Activated naive CD4-positive, alpha-beta T cell treated with anti-CD3 and anti-CD28 coated beads, Interleukin-2, amount 10 ng/mL, durations not matched to agents 7 days and 5 days (primary cell): ENCODE measurements around the gene ZNF730.
"Not testable (repeated sequence)": the region's sequence is repeated elsewhere in the genome, so short reads cannot be mapped to it uniquely, and the experiment has no call there.

Experiments
- CTCF ChIA-PET: fragments of 350-600 bp; sonication (Branson Sonifier 250); formaldehyde crosslinking; loops from one replicate; lab custom pipeline; 2021; ENCODE audit warnings: antibody characterized with exemption; lab: Charles Lee
- DNase-seq: peaks from one replicate; pipeline ENCODE4 v3.0.0-alpha.2; 2020
- H3K27ac Mint-ChIP-seq: one replicate; pipeline ENCODE4 v1.8.0; 2021; ENCODE audit warnings: mild to moderate bottlenecking, moderate library complexity, mixed read lengths
- H3K27me3 Mint-ChIP-seq: one replicate; pipeline ENCODE4 v1.8.0; 2021; ENCODE audit warnings: mild to moderate bottlenecking, mixed read lengths
- H3K36me3 Mint-ChIP-seq: one replicate; pipeline ENCODE4 v1.8.0; 2021; ENCODE audit warnings: mixed read lengths
- H3K4me1 Mint-ChIP-seq: one replicate; pipeline ENCODE4 v1.8.0; 2021; ENCODE audit warnings: mixed read lengths
- H3K4me3 Mint-ChIP-seq: one replicate; pipeline ENCODE4 v1.8.0; 2021; ENCODE audit warnings: mild to moderate bottlenecking, moderate library complexity, mixed read lengths
- H3K9me3 Mint-ChIP-seq: one replicate; pipeline ENCODE4 v1.8.0; 2021; ENCODE audit warnings: mixed read lengths

The ZNF730 gene

GRCh38 chr19:23116802-23117571 lies at the start of gene ZNF730:
ZNF730 (plus strand) TSS chr19:23117025; CDS start chr19:23117174, 149 bp downstream.
- H3K27me3 Mint-ChIP-seq, result peaks cover 12% of the 10 kb centered on the region
- no peaks in the 10 kb centered on the region for H3K36me3 Mint-ChIP-seq
- peak; percentile 49 for DNase-seq
- CTCF ChIA-PET, result no interaction called here
- peaks cover 34% of the 10 kb centered on the region for H3K9me3 Mint-ChIP-seq
- peak within 1 kb of the TSS; percentile 60 for H3K4me3 Mint-ChIP-seq
- peaks cover 2% of the 10 kb centered on the region for H3K4me1 Mint-ChIP-seq
- no peak within 1 kb of the TSS for H3K27ac Mint-ChIP-seq

- DNase-seq, result peak; percentile 20
- Mint-ChIP-seq H3K36me3 (no peaks in the 10 kb centered on the region), H3K4me1 (no peaks in the 10 kb centered on the region), H3K27me3 (peaks cover 12% of the 10 kb centered on the region), H3K9me3 (peaks cover 53% of the 10 kb centered on the region), H3K27ac (no peak overlapping the region), H3K4me3 (no peak overlapping the region)
- CTCF ChIA-PET, result no interaction called here
These were observed 46.3 kb upstream of the ZNF730 start for GRCh38 chr19:23070353-23071146.

- peaks cover 53% of the 10 kb centered on the region for H3K9me3 Mint-ChIP-seq
- no peaks in the 10 kb centered on the region for H3K4me1 Mint-ChIP-seq
- no peak for DNase-seq
- no peak overlapping the region for H3K27ac Mint-ChIP-seq
- H3K27me3 Mint-ChIP-seq, result peaks cover 12% of the 10 kb centered on the region
- no peaks in the 10 kb centered on the region for H3K36me3 Mint-ChIP-seq
- CTCF ChIA-PET, result no interaction called here
- H3K4me3 Mint-ChIP-seq, result no peak overlapping the region
These were observed 45.7 kb upstream of the ZNF730 start for GRCh38 chr19:23071147-23071511.

- DNase-seq, result no peak
- CTCF ChIA-PET, result no interaction called here
- no peak overlapping the region for H3K4me3 Mint-ChIP-seq
- no peak overlapping the region for H3K27ac Mint-ChIP-seq
- H3K27me3 Mint-ChIP-seq, result peaks cover 12% of the 10 kb centered on the region
- H3K9me3 Mint-ChIP-seq, result peaks cover 34% of the 10 kb centered on the region
- no peaks in the 10 kb centered on the region for H3K4me1 Mint-ChIP-seq
- H3K36me3 Mint-ChIP-seq, result no peaks in the 10 kb centered on the region
These were observed 41.6 kb upstream of the ZNF730 start for GRCh38 chr19:23075031-23075733.

GRCh38 chr19:23077776-23078175 lies 39.0 kb upstream of the ZNF730 start:
- H3K27ac Mint-ChIP-seq, H3K4me3 Mint-ChIP-seq, H3K27me3 Mint-ChIP-seq, H3K36me3 Mint-ChIP-seq, DNase-seq, CTCF ChIA-PET, H3K4me1 Mint-ChIP-seq: not testable (repeated sequence)
- peaks cover 27% of the 10 kb centered on the region for H3K9me3 Mint-ChIP-seq

GRCh38 chr19:23093832-23094231 lies 23.0 kb upstream of the ZNF730 start:
- Mint-ChIP-seq H3K4me3 (no peak overlapping the region), H3K4me1 (no peaks in the 10 kb centered on the region), H3K27ac (no peak overlapping the region), H3K27me3 (no peaks in the 10 kb centered on the region), H3K36me3 (peaks cover 2% of the 10 kb centered on the region), H3K9me3 (peaks cover 74% of the 10 kb centered on the region)
- DNase-seq, result no peak
- CTCF ChIA-PET, result no interaction called here

- Mint-ChIP-seq H3K27ac (no peak overlapping the region), H3K9me3 (peaks cover 77% of the 10 kb centered on the region), H3K4me1 (no peaks in the 10 kb centered on the region), H3K4me3 (no peak overlapping the region), H3K36me3 (peaks cover 2% of the 10 kb centered on the region), H3K27me3 (no peaks in the 10 kb centered on the region)
- DNase-seq, result no peak
- CTCF ChIA-PET, result no interaction called here
These were observed 21.4 kb upstream of the ZNF730 start for GRCh38 chr19:23095418-23095817.

GRCh38 chr19:23098286-23098685 lies 18.5 kb upstream of the ZNF730 start:
- H3K27ac Mint-ChIP-seq, result no peak overlapping the region
- DNase-seq, result no peak
- H3K9me3 Mint-ChIP-seq, result peaks cover 80% of the 10 kb centered on the region
- H3K36me3 Mint-ChIP-seq, result no peaks in the 10 kb centered on the region
- H3K4me3 Mint-ChIP-seq, result no peak overlapping the region
- CTCF ChIA-PET, result no interaction called here
- no peaks in the 10 kb centered on the region for H3K27me3 Mint-ChIP-seq
- H3K4me1 Mint-ChIP-seq, result no peaks in the 10 kb centered on the region

- Mint-ChIP-seq H3K9me3 (peaks cover 77% of the 10 kb centered on the region), H3K27me3 (no peaks in the 10 kb centered on the region), H3K27ac (no peak overlapping the region), H3K4me3 (no peak overlapping the region), H3K36me3 (no peaks in the 10 kb centered on the region), H3K4me1 (no peaks in the 10 kb centered on the region)
- no peak for DNase-seq
- CTCF ChIA-PET, result no interaction called here
These were observed 17.8 kb upstream of the ZNF730 start for GRCh38 chr19:23098988-23099387.

GRCh38 chr19:23099966-23100365 lies 16.9 kb upstream of the ZNF730 start:
- no peaks in the 10 kb centered on the region for H3K4me1 Mint-ChIP-seq
- CTCF ChIA-PET, result no interaction called here
- no peaks in the 10 kb centered on the region for H3K27me3 Mint-ChIP-seq
- H3K4me3 Mint-ChIP-seq, result no peak overlapping the region
- no peak for DNase-seq
- H3K27ac Mint-ChIP-seq, result no peak overlapping the region
- H3K9me3 Mint-ChIP-seq, result peaks cover 77% of the 10 kb centered on the region
- H3K36me3 Mint-ChIP-seq, result no peaks in the 10 kb centered on the region

GRCh38 chr19:23101241-23101640 lies 15.6 kb upstream of the ZNF730 start:
- Mint-ChIP-seq H3K4me3 (no peak overlapping the region), H3K9me3 (peaks cover 68% of the 10 kb centered on the region), H3K4me1 (no peaks in the 10 kb centered on the region), H3K27me3 (no peaks in the 10 kb centered on the region), H3K27ac (no peak overlapping the region), H3K36me3 (no peaks in the 10 kb centered on the region)
- CTCF ChIA-PET, result no interaction called here
- DNase-seq, result no peak

- Mint-ChIP-seq H3K9me3 (peaks cover 33% of the 10 kb centered on the region), H3K4me3 (no peak overlapping the region), H3K27me3 (peaks cover 12% of the 10 kb centered on the region), H3K27ac (no peak overlapping the region), H3K36me3 (no peaks in the 10 kb centered on the region), H3K4me1 (peaks cover 2% of the 10 kb centered on the region)
- DNase-seq, result no peak
- CTCF ChIA-PET, result no interaction called here
These were observed 1.6 kb downstream of the ZNF730 start for GRCh38 chr19:23118400-23118799.

- peaks cover 20% of the 10 kb centered on the region for H3K9me3 Mint-ChIP-seq
These were observed 17.4 kb downstream of the ZNF730 start for GRCh38 chr19:23134211-23134610.

GRCh38 chr19:23145617-23146415 lies 29.0 kb downstream of the ZNF730 start:
- Mint-ChIP-seq H3K4me3 (no peak overlapping the region), H3K4me1 (no peaks in the 10 kb centered on the region), H3K27ac (no peak overlapping the region), H3K9me3 (peaks cover 48% of the 10 kb centered on the region), H3K36me3 (no peaks in the 10 kb centered on the region), H3K27me3 (no peaks in the 10 kb centered on the region)
- DNase-seq, result no peak
- CTCF ChIA-PET, result no interaction called here

More at GRCh38 chr19:23134211-23134610, 17.4 kb downstream of the ZNF730 start:
- H3K4me1 Mint-ChIP-seq, DNase-seq, H3K27me3 Mint-ChIP-seq, CTCF ChIA-PET, H3K4me3 Mint-ChIP-seq, H3K27ac Mint-ChIP-seq, H3K36me3 Mint-ChIP-seq: not testable (repeated sequence)
